K562 (cell line): ENCODE measurements around the gene DBNDD2. TPM values are rescaled to one million over a fixed set of nuclear protein-coding genes. Genes with fewer than 3 reads are reported as not detected.

ENCODE experiments used
- ATAC-seq: fragments of 200-7000 bp; cut with Tn5 transposase; 3 replicates; pipeline ENCODE4 v1.9.1; 2020; ENCODE audit warnings: moderate library complexity
- BruUV-seq: library from RNA; stranded (reverse); fragments of 400-500 nt; replicated peaks from 2 replicates; lab custom pipeline; 2021; lab: Mats Ljungman, UMichigan
- CTCF ChIA-PET: fragments of 300-600 bp; formaldehyde crosslinking; extraction: SDS; loops from one replicate; lab custom pipeline; 2021; ENCODE audit warnings: low intra/inter-chr PET ratio; lab: Yijun Ruan, JAX
- POLR2A ChIA-PET: fragments of 300-600, 350-650 bp; sonication (Branson Sonifier 250); formaldehyde crosslinking; extraction: SDS; loops from one replicate; lab custom pipeline; 2021; ENCODE audit warnings: antibody characterized with exemption, inconsistent platforms; lab: Yijun Ruan, JAX
- DNase-seq, 4 experiments: peaks; one replicate each; pipeline versions ENCODE4 v3.0.0 to v3.0.0-alpha.2; 2011 to 2018; ENCODE audit warnings: low spot score in 3 of 4, mixed read lengths in 3 of 4; ENCODE audit errors: extremely low read depth in 1 of 4
- FAIRE-seq: peaks from 2 replicates; lab custom pipeline; 2011; peaks lifted over from hg19 to GRCh38; lab: Jason Lieb, UNC
- H2AFZ ChIP-seq: 2 replicates; pipeline ENCODE4 v1.6.0; 2011; ENCODE audit warnings: low read depth, low read length, control low read depth, inconsistent platforms
- H3K27ac ChIP-seq: fragments of 200-600 bp; 3 replicates; pipeline ENCODE4 v1.8.0; 2011; ENCODE audit warnings: low read depth, mild to moderate bottlenecking, control low read depth, inconsistent platforms, low read length, moderate library complexity, mixed read lengths; ENCODE audit errors: extremely low read depth
- H3K27me3 ChIP-seq, 2 experiments: fragments of 300-600 bp in 1 of 2; 2 replicates in 1 of 2; 3 replicates in 1 of 2; pipeline versions ENCODE4 v1.6.0 to v1.8.0; 2011; ENCODE audit warnings: inconsistent platforms in 2 of 2, low read length in 2 of 2, mild to moderate bottlenecking in 1 of 2, mixed read lengths in 1 of 2, moderate library complexity in 1 of 2; ENCODE audit not compliant: control insufficient read depth in 2 of 2, insufficient read depth in 2 of 2
- H3K36me3 ChIP-seq: fragments of 300-600 bp; 3 replicates; pipeline ENCODE4 v1.8.0; 2011; ENCODE audit warnings: mild to moderate bottlenecking, low read length, inconsistent platforms; ENCODE audit not compliant: control insufficient read depth, insufficient read depth
- H3K4me1 ChIP-seq, 2 experiments: fragments of 200-600 bp in 1 of 2; replicated peaks in 1 of 2; 2 replicates in 1 of 2; 3 replicates in 1 of 2; pipeline versions ENCODE4 v1.5.1 to v1.8.0; 2011; ENCODE audit warnings: inconsistent platforms in 2 of 2, low read length in 2 of 2, mild to moderate bottlenecking in 1 of 2, mixed read lengths in 1 of 2, moderate library complexity in 1 of 2; ENCODE audit not compliant: control insufficient read depth in 2 of 2, insufficient read depth in 2 of 2
- H3K4me2 ChIP-seq: 2 replicates; pipeline ENCODE4 v1.6.1; 2011; ENCODE audit warnings: low read length, control low read depth, inconsistent platforms, mixed read lengths; ENCODE audit not compliant: insufficient read depth
- H3K4me3 ChIP-seq: fragments of 200-600 bp; sonication (generic), shearing (Covaris generic); 2 replicates; pipeline ENCODE4 v1.5.1; 2016; ENCODE audit warnings: control low read depth, inconsistent platforms
- H3K79me2 ChIP-seq: fragments of 200-600 bp; 3 replicates; pipeline ENCODE4 v1.8.0; 2011; ENCODE audit warnings: low read length, inconsistent platforms; ENCODE audit not compliant: control insufficient read depth, insufficient read depth
- H3K9ac ChIP-seq, 2 experiments: 2 replicates each; pipeline versions ENCODE4 v1.6.0 to v1.6.1; 2011; ENCODE audit warnings: low read depth in 2 of 2, low read length in 2 of 2, control low read depth in 1 of 2, inconsistent platforms in 1 of 2, mild to moderate bottlenecking in 1 of 2, mixed read lengths in 1 of 2; ENCODE audit not compliant: insufficient read depth in 1 of 2
- H3K9me1 ChIP-seq: one replicate; pipeline ENCODE4 v1.6.0; 2011; ENCODE audit warnings: inconsistent platforms, mild to moderate bottlenecking, low read length, moderate library complexity; ENCODE audit not compliant: control insufficient read depth, insufficient read depth
- H3K9me3 ChIP-seq: replicated peaks from 2 replicates; pipeline ENCODE4 v1.5.1; 2011; ENCODE audit warnings: low read depth, low read length, inconsistent platforms; ENCODE audit not compliant: control insufficient read depth, insufficient read depth
- H4K20me1 ChIP-seq: replicated peaks from 2 replicates; pipeline ENCODE4 v1.6.1; 2011; ENCODE audit warnings: low read length, inconsistent platforms, mixed read lengths; ENCODE audit not compliant: control insufficient read depth, insufficient read depth
- BDP1 ChIP-seq: IDR thresholded peaks from 3 replicates; pipeline ENCODE4 v1.6.1; 2011; ENCODE audit not compliant: insufficient read length, insufficient read depth
- CREBBP ChIP-seq: IDR thresholded peaks from one replicate; pipeline ENCODE4 v1.6.1; 2012; ENCODE audit warnings: low read depth, mild to moderate bottlenecking, control low read depth, inconsistent platforms, low read length
- DNMT1 ChIP-seq: fragments of 450-650 bp; IDR thresholded peaks from 2 replicates; pipeline ENCODE4 v1.6.1; 2016; ENCODE audit warnings: antibody characterized with exemption, mild to moderate bottlenecking
- FOXA3 ChIP-seq, 2 experiments: fragments of 450-650 bp in 1 of 2; sonication (generic) in 1 of 2; formaldehyde crosslinking; IDR thresholded peaks in 1 of 2; conservative IDR thresholded peaks in 1 of 2; 2 replicates each; pipeline versions ENCODE4 v1.4.0 to v1.8.0; 2020 to 2022; ENCODE audit warnings: mild to moderate bottlenecking in 2 of 2, missing genetic modification reagents in 1 of 2
- GATA2 ChIP-seq: sonication (generic); formaldehyde crosslinking; IDR thresholded peaks from 2 replicates; pipeline ENCODE4 v1.4.0; 2020; ENCODE audit warnings: mild to moderate bottlenecking, missing genetic modification reagents
- JUND ChIP-seq, 2 experiments: IDR thresholded peaks; 2 replicates in 1 of 2; 3 replicates in 1 of 2; pipeline ENCODE4 v1.6.1; 2011; ENCODE audit warnings: borderline replicate concordance in 2 of 2, low read depth in 2 of 2, low read length in 2 of 2, improper control_type of control experiment in 1 of 2, missing biosample characterization in 1 of 2, missing genetic modification characterization in 1 of 2, missing genetic modification reagents in 1 of 2
- MAFG ChIP-seq: fragments of 450-650 bp; conservative IDR thresholded peaks from 2 replicates; pipeline ENCODE4 v1.6.1; 2016; ENCODE audit warnings: missing genetic modification characterization, missing compliant biosample characterization
- MBD2 ChIP-seq: sonication (generic); IDR thresholded peaks from 2 replicates; pipeline ENCODE4 v1.6.1; 2016; ENCODE audit warnings: low read depth, borderline replicate concordance
- RNF2 ChIP-seq: sonication (generic); IDR thresholded peaks from 2 replicates; pipeline ENCODE4 v1.6.1; 2016
- WGBS: fragments of 100-300 bp; shearing (Covaris generic); methylation state at CpG from one replicate; pipeline ENCODE4 v1.1.6; 2016; ENCODE audit warnings: low coverage, mixed read lengths; ENCODE audit not compliant: insufficient coverage; ENCODE audit errors: missing lambda C conversion rate; 5-methylcytosine and 5-hydroxymethylcytosine counted together
- in situ Hi-C: fragments of 300-500 bp; cut with MboI; formaldehyde crosslinking; loops from 4 replicates; pipeline ENCODE4 v1.15.0; 2018; ENCODE audit warnings: inconsistent platforms, mixed read lengths
- intact Hi-C: fragments of 100-400 bp; cut with micrococcal nuclease; formaldehyde crosslinking; loops from 2 replicates; pipeline ENCODE4 v1.14.2; 2022
- polyA plus RNA-seq, 8 experiments: library from polyadenylated mRNA; depleted of rRNA in 4 of 8; stranded (reverse) in 5 of 8; unstranded in 3 of 8; fragments of >200 nt; fragmentation: Nextera tagmentation in 2 of 8; fragmentation: Illumina TruSeq in 1 of 8; extraction: Ambion mirVana in 2 of 8; extraction: Trizol in 1 of 8; gene quantifications; 2 replicates each; pipeline versions ENCODE4 v1.2.1 to v1.2.3, GENCODE V29; 2011 to 2014; ENCODE audit warnings: inconsistent platforms in 1 of 8, missing spikeins in 1 of 8
- total RNA-seq, 7 experiments: library from RNA; depleted of rRNA in 6 of 7; stranded (reverse); fragments of >200 nt in 6 of 7; fragmentation: Illumina TruSeq in 2 of 7; extraction: Trizol in 2 of 7; gene quantifications; 2 replicates each; pipeline versions ENCODE4 v1.2.1 to v1.2.3, GENCODE V29; 2011 to 2021; ENCODE audit warnings: low replicate concordance in 1 of 7
- TF ChIP-seq, protein P1 (sequence below): sonication (generic); formaldehyde crosslinking; IDR thresholded peaks from 2 replicates; pipeline ENCODE4 v1.8.1; 2023; ENCODE audit warnings: mild to moderate bottlenecking, missing genetic modification reagents
- TF ChIP-seq, protein P2 (sequence below), 2 experiments: fragments of 450-650 bp in 1 of 2; sonication (generic) in 1 of 2; formaldehyde crosslinking; conservative IDR thresholded peaks; 2 replicates each; pipeline versions ENCODE4 v1.4.0 to v1.8.1; 2020 to 2022; ENCODE audit warnings: mild to moderate bottlenecking in 1 of 2, missing genetic modification reagents in 1 of 2
- TF ChIP-seq, protein P3 (sequence below): fragments of 450-650 bp; conservative IDR thresholded peaks from 2 replicates; pipeline ENCODE4 v1.6.1; 2016; ENCODE audit warnings: missing genetic modification characterization, low read depth, mild to moderate bottlenecking, missing compliant biosample characterization, moderate library complexity

The DBNDD2 gene
- total and polyA plus RNA-seq, 9 of the 15 experiments (the other 6 are each of a cell fraction or from before 2014, with no cell fraction given): 12.8 to 64.0 (median 35.8) TPM

GRCh38 chr20:45440424-45440823, 32.3 kb downstream of the DBNDD2 start:
- no peak overlapping the region for H3K4me3 ChIP-seq
- in situ Hi-C loops: no loop called here
- no peak overlapping the region for H3K27ac ChIP-seq
- BruUV-seq: no TSS peak
- no peaks in the 10 kb centered on the region for H4K20me1 ChIP-seq
- no peak for TF ChIP-seq FOXA3 (CRISPR knock-in tag; conservative IDR thresholded peaks at IDR 0.05 in 1 of 2, IDR thresholded peaks at IDR 0.05 in 1 of 2)
- no peak for TF ChIP-seq JUND (IDR thresholded peaks at IDR 0.05; ENCODE audit: borderline replicate concordance, low read depth, low read length)
- TF ChIP-seq JUND (tag; IDR thresholded peaks at IDR 0.05; ENCODE audit: borderline replicate concordance, low read depth, low read length): no peak
- no peak for TF ChIP-seq DNMT1
- TF ChIP-seq MAFG: no peak
- TF ChIP-seq, protein P1, sequence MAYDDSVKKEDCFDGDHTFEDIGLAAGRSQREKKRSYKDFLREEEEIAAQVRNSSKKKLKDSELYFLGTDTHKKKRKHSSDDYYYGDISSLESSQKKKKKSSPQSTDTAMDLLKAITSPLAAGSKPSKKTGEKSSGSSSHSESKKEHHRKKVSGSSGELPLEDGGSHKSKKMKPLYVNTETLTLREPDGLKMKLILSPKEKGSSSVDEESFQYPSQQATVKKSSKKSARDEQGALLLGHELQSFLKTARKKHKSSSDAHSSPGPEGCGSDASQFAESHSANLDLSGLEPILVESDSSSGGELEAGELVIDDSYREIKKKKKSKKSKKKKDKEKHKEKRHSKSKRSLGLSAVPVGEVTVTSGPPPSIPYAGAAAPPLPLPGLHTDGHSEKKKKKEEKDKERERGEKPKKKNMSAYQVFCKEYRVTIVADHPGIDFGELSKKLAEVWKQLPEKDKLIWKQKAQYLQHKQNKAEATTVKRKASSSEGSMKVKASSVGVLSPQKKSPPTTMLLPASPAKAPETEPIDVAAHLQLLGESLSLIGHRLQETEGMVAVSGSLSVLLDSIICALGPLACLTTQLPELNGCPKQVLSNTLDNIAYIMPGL (CRISPR knock-in tag): no peak
- TF ChIP-seq, protein P2, sequence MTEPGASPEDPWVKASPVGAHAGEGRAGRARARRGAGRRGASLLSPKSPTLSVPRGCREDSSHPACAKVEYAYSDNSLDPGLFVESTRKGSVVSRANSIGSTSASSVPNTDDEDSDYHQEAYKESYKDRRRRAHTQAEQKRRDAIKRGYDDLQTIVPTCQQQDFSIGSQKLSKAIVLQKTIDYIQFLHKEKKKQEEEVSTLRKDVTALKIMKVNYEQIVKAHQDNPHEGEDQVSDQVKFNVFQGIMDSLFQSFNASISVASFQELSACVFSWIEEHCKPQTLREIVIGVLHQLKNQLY (CRISPR knock-in tag; conservative IDR thresholded peaks at IDR 0.05): no peak
- no peak for TF ChIP-seq GATA2 (CRISPR knock-in tag)
- TF ChIP-seq RNF2: no peak
- TF ChIP-seq CREBBP: no peak
- TF ChIP-seq BDP1: no peak
- TF ChIP-seq, protein P3, sequence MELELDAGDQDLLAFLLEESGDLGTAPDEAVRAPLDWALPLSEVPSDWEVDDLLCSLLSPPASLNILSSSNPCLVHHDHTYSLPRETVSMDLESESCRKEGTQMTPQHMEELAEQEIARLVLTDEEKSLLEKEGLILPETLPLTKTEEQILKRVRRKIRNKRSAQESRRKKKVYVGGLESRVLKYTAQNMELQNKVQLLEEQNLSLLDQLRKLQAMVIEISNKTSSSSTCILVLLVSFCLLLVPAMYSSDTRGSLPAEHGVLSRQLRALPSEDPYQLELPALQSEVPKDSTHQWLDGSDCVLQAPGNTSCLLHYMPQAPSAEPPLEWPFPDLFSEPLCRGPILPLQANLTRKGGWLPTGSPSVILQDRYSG (tag): no peak
- no peak for TF ChIP-seq MBD2
- no peaks in the 10 kb centered on the region for H3K9me3 ChIP-seq
- WGBS: 9% methylated on average over 3 of the region's 3 CpGs
- H3K9me1 ChIP-seq: no peaks in the 10 kb centered on the region
- no peak for ATAC-seq
- no peaks in the 10 kb centered on the region for H3K79me2 ChIP-seq
- no peak overlapping the region for H2AFZ ChIP-seq
- no peaks in the 10 kb centered on the region for H3K36me3 ChIP-seq
- DNase-seq: no peak
- intact Hi-C loops: no loop called here
- H3K27me3 ChIP-seq: no peaks in the 10 kb centered on the region
- H3K4me1 ChIP-seq: peaks cover 3 to 6% of the 10 kb centered on the region in 2 experiments; a peak in 2 of 5 replicates
- no peak overlapping the region for H3K4me2 ChIP-seq
- ChIA-PET POLR2A (interaction anchor here (0.6 to 0.7 kb wide), 2 partner anchors 11 to 82 kb away, joined by 3 read pairs; no protein-coding TSS in a partner anchor), CTCF (interaction anchor here (0.7 kb wide), 1 partner anchor 622 kb away, joined by 3 read pairs; no protein-coding TSS in a partner anchor)
- FAIRE-seq: no peak
- no peak overlapping the region for H3K9ac ChIP-seq
